NCI-H2171 (cell line): Measurements from ENCODE around the gene FASLG.
"Not testable (repeated sequence)": the region's sequence is repeated elsewhere in the genome, so short reads cannot be mapped to it uniquely, and the experiment has no call there.

ENCODE experiments used
- DNase-seq: peaks from one replicate; lab custom pipeline; 2025; lab: John Stamatoyannopoulos, UW

Gene FASLG

DNA sequence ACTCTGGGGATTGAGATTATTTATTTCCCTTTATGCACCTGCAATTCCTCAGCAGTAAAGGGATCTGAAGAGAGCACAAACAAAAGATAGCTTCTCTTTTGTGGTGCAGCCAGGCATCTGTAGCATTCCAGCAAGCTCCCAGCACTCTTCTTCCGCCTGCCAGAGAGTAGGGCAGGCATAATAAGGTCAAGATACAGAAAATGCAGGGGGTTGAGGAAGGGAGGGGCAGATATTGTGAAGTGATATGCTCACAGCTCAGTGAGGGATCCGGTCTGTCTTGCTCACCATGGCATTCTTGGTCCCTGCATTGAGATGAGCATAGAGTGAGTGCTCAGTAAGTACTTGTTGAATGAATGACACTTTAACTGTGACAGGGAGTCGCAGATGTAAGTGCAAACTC is 23.9 kb downstream of the FASLG start:
- DNase-seq = no peak

DNA sequence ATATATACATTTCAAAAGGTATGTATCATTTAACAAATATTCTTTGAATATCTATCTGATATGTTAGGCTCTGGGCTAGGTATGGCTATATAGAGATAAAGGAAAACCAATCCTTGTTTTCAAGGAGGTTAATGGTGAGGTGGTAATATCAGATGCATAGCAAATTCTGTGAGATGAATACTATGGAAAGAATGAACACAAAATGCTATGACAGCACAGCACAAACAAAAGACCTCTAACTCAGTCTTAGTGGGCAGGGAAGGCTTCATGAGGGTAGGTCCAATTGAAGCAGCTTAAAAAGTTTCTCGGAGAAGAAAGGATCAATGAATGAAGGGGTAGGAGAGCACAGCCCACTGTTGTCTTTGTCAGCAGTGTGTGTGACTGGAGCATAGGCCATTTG is 27.2 kb downstream of the FASLG start:
- no peak for DNase-seq

DNA sequence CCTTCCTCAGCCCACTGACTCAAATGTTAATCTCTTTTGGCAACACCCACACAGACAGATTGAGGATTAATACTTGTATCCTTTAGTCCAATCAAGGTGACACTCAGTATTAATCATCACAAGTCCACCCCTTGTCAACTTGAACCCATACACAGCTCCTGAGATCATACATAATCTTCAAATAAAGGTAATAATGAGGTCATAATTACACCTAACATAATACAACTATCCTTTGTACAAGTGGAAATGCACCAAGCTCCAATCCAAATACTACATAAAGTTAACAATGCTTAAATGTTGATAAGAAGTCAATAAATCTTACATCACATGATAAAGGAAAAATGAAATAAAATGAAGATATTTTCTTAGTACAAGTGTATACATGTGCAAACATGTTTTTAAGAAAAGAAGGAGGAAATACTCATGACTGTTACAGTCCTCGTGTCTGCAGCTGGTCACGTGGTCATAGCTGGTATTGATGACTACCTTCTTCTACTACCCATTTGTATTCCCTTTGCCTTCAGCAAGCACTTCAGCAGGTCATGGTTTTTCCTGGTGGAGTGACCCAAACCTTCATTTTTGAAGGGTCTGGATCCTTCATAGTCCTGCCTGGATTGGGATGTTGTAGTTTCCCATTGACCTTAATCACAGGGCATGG is 29.7 kb downstream of the FASLG start:
- not testable (repeated sequence) for DNase-seq

DNA sequence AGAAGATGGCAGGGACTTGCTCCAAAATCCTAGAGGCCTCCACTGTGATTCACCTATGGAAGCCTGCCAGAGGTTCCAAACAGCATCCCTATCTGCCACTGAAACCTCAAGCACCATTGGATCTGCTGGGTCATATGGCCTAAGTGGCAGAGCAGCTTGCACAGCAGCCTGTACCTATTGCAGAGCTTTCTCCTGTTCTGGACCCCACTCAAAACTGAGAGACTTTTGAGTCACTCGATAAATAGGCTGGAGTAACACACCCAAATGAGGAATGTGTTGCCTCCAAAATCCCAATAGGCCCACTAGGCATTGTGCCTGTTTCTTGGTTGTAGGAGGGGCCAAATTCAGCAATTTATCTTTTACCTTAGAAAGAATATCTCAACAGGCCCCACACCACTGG is 32.0 kb downstream of the FASLG start:
- DNase-seq = not testable (repeated sequence)

DNA sequence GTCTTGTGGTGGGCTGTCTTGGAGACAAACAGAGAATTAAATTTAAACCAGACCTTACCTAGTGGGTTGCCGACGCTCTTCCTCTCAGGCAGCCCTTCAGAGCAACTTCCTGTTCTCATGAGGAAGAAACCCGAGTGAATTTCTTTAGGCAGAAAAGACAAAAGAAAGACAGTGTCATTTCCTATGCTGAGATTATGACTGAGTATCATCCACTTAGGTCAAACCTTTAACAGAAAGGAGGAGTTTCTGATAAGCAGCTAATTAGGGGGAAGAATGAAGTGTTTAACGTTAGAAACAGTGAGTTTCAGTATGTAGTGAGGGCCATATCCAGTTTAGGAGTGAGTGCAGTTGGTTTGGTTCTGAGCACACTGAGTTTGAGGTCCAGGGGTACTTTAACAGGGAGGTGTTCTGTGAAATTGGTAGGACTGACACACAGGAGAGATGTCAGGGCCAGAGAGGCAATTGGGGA is 38.7 kb downstream of the FASLG start:
- DNase-seq = no peak

DNA sequence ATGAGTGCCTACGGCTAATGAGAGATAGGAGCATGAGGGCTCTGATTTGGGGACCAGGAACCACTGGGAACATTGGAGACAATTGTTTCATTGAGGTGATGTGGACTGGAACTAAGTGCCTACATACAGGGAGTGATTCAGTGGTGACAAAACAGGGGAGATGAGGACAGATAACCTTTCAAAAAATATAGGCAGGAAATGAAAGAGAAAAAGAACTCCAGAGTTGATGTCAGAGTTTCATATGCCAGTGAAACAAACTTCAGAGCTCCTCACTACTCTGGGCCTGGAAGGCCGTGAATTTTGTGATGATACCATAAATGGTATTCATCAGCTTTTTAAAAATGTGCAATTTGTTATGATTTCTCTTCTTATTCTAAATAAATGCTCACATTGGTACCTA is 39.3 kb downstream of the FASLG start:
- no peak for DNase-seq

DNA sequence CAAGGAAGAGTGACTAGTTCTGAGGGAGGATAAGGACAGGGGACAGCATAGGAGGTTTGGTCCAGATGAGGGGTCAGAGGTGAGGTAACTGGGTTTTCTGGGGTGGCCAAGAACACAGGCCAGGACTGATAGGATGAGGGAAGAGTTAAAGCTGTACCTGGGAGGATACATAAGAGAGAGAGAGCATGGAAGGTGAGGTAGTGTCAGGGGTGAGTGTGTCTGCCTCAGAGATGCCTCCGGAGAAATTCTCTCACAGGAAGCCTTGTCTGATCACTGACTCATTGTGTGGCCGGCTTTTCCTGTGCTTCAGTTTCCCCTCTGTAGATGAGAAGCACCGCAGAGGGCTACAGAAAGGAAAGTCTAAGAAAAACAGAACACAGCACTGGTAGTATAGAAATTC is 40.2 kb downstream of the FASLG start:
- DNase-seq = no peak

DNA sequence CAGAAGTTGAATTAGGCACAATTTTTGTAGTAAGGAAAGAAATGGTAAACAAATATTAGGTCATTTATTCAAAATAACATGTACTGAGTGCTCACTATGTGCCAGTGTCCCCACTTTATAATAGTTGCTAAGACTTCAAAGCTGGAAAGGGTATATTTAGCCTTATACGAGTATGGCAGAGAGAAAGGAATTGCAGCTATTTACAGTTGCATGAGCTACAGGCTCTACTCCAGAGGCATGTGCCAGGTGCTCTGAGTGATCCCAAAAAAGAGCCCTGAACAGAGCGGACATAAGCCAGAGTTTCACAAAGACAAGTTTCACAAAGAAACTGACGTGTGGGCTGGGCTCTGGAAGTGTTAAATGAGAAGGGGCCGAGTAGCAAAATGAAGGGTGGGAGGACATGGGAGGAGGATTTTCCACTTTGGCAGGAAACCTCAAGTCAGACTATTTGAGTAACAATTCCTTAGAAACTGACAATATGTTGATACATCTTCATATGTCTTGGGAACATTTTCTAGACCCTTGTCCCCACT is 40.9 kb downstream of the FASLG start:
- no peak for DNase-seq

DNA sequence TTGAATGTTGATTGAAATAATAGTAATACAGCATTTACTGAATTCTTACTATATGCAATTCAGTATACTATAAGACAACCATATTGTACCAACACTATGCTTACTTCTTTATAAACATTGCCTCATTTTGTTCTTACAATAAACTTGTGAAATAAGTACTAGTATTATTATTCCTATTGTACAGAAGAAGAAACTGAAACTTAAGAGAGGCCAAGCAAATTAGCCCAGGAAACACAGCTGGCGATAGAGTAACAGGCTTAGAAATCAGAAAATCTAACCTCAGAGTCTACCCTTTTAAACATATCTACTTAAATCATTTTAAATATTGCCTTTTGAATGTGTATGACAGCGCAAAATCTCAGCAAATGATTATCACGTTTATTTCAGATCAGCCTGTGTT is 41.7 kb downstream of the FASLG start:
- DNase-seq = no peak

DNA sequence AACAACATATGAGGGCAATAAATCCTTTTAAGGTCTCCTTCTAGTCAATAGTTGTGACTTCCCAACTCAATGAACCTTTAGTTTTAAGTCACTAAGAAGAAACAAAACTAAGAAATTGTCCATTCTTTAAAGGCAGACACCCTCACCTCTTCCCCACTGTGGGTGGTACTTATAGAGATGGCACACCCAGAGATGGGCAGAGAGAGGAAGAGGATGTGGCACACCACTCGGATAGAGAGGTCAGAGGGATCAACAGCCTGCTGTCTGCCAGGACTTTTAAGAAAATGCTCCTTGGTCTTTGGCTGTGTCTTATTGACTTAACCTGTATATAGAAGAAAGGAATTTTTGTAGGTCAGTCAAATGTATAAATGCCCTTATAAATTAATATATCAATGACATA is 45.1 kb downstream of the FASLG start:
- DNase-seq = no peak

DNA sequence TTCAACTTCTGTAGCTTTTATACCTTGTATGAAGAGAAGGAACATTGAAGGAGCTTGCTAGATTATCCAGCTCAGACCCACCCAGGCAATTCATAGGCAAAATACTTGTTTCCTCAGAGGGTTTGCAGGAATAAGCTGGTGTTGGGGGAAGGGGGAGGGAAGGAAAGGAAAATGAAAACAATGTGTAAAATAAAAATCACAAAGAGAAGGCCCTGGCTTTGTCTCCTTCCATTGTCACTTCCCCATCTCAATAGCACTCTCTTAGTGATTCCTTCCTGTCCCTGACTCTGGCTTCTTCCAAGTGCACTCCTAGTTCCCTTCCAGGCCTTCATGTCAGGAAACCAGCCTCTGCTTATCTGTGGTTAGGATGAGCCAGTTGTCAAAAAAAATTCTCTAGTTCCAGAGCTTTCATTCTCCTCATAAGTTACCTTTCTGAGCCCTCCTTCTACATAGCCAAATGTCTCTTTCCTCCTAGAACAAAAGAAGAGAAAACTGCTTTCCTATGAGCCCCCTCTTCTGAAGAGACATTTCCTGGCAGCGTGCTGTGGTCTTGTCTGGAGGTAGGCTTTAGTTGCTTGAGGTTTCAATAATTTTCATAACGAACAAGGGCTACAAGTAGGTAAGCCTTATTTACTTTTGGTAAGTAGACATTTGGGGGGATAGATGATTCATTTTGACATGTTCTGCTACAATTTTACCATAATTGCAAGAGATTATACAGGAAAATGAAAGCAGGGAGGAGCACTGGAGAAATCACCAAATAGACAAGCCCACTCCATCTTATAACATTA is 45.7 kb downstream of the FASLG start:
- DNase-seq = no peak

DNA sequence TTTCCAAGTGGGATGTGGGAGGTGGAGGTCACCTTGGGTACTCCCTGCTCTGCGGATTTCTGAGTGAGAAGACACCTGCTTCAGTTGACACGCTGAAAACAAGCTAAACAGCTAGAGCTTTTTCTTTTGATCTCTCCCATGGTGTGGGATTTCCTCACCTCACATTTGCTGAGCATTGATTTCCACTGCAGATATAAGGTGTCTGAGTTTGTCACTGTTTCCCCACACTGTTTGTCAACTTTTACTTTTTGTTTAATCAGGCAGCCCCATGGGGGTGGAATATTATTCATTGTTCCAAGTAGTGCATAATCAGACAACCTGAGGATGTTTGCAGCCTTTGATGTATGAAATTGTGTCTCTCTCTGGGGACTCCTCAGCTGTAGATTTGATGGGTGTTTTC is 49.5 kb downstream of the FASLG start:
- DNase-seq = no peak

DNA sequence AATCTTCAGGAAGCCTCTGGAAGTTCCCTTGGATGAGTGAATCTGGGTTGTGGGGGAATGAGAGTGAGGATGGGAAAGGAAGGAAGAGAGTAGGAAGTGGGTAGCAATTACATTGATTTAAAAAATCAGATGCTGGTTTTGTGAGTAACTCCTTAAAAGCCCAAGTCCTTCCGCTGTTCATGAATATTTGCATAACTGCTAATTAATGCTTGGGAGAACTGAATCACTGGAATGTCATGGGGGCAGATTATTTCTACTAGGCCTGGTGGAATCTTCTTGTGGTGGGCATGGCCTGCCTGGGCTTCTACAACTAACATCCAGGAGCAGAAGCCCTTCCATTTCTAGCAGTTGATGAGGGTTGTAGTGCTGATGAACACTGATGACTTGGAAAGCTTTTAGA is 52.7 kb downstream of the FASLG start:
- DNase-seq = no peak

DNA sequence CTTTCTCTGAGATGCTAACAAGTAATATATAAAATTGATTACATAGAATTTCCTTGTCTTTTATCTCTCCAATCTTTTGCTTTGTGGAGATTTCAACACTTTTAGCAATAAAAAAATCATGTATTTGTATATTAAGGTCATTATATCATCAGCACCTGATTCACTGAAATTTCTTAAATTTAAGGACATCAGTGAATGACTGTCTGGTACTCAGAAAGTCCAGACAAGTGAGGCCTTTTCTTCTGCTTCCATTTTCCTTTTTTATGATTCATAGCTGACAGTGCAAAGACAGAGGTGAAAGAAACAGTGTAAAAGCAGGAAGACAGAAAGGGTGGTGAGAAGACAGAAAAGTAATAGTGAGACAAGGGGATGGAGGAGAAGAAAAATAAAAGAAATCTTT is 54.6 kb downstream of the FASLG start:
- DNase-seq = no peak
